GM21528 (cell line): ENCODE data around the gene CLEC12A.

ENCODE experiments used
- ATAC-seq: cut with Tn5 transposase; IDR thresholded peaks from one replicate; pipeline ENCODE4 v1.9.1; 2021; ENCODE audit warnings: mild to moderate bottlenecking, moderate library complexity; ENCODE audit not compliant: unreplicated experiment, low FRiP score

Gene CLEC12A

DNA sequence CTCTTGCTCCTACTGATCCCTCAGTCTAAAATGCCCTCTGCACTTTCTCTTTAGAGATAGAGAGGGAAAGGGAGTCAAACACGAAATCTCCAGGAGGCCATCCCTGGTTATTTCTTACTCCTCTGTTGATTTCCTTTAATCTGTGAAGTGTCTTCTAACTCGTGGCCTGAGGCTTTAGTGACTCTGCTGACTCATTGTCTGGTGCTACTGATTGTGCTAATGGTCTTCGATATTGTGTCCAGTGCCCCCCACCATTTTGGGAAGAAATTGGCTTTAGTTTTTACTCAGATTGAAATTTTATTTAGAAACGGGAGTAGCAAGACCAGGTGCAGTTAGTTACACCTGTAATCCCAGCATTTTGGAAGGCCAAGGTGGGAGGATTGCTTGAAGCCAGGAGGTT lies 60.1 kb downstream of the CLEC12A start:
- no peak for ATAC-seq

DNA sequence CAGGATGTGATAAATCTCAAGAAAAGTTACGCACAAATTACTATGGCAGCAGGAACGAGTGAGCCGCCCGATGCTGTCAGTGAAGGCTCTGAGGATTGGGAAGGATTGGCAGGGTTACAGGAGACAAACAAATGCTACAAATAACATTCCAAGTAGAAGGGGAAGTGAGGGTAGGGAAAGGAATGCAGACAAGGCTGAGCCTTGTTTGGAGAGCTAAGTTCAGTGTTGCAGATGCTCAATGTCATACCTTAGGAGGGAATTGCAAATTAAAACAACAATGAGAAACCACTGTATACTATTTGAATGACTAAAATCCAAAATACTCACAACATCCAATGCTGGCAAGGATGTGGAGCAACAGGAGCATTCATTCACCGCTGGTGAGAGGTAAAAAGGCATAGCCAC lies 60.6 kb downstream of the CLEC12A start:
- ATAC-seq: no peak

DNA sequence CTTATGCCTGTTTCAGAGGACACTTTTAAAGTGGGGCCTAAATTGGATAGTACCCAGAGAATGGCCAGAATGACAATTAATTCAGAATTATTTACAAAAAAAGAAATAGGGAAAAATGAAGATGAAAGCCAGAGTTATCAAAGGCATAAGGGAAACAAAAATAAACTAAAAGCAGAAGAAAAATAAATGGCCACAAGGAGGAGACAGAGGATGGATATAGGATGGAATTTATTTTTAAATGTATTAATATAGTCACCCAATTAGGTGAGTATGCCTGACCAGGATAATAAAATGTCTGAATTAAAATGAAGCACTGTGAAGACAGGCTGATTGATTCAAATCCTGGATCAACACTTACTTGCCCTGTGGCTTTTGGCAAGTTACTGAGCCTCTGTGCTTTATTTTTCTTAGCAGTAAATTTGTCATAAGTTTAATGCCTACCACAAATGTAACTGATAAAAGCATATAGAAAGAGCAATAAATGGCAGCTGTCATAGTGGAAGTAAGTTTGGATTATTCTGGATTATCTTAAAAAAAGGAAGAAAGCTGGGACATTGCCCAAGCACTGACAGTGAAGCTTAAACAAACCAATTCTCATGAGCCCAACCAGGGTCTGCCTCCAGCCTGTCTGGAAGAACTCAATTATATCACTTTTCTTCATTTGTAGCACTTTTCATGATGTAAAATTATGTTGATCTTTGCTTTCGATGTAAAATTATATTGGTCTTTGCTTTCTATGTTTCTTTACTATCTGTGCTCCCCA lies 62.8 kb downstream of the CLEC12A start:
- ATAC-seq: no peak
